GM18867 (cell line): ENCODE data around the gene CAMK2A.
"Not testable (repeated sequence)": the region's sequence is repeated elsewhere in the genome, so short reads cannot be mapped to it uniquely, and the experiment has no call there.

Source experiments
- ATAC-seq: cut with Tn5 transposase; IDR thresholded peaks from one replicate; pipeline ENCODE4 v1.9.1; 2021; ENCODE audit warnings: mild to moderate bottlenecking, moderate library complexity; ENCODE audit not compliant: unreplicated experiment

The CAMK2A gene

GRCh38 chr5:150255659-150256409 lies 33.7 kb downstream of the CAMK2A start:
- no peak for ATAC-seq

- ATAC-seq, result no peak
Observed at GRCh38 chr5:150254774-150255173, 34.8 kb downstream of the CAMK2A start.

- no peak for ATAC-seq
Observed at GRCh38 chr5:150254363-150254762, 35.2 kb downstream of the CAMK2A start.

GRCh38 chr5:150253416-150254208 lies 36.0 kb downstream of the CAMK2A start:
- ATAC-seq, result no peak

- no peak for ATAC-seq
Observed at GRCh38 chr5:150252489-150252888, 37.1 kb downstream of the CAMK2A start.

GRCh38 chr5:150251504-150251903 lies 38.1 kb downstream of the CAMK2A start:
- no peak for ATAC-seq

- no peak for ATAC-seq
Observed at GRCh38 chr5:150249744-150250143, 39.8 kb downstream of the CAMK2A start.

GRCh38 chr5:150248946-150249345 lies 40.6 kb downstream of the CAMK2A start:
- no peak for ATAC-seq

- not testable (repeated sequence) for ATAC-seq
Observed at GRCh38 chr5:150248493-150248892, 41.1 kb downstream of the CAMK2A start.

- ATAC-seq, result no peak
Observed at GRCh38 chr5:150247726-150248125, 41.8 kb downstream of the CAMK2A start.

- no peak for ATAC-seq
Observed at GRCh38 chr5:150246835-150247234, 42.7 kb downstream of the CAMK2A start.

GRCh38 chr5:150246429-150246828 lies 43.1 kb downstream of the CAMK2A start:
- no peak for ATAC-seq

GRCh38 chr5:150245808-150246207 lies 43.8 kb downstream of the CAMK2A start:
- no peak for ATAC-seq

- ATAC-seq, result no peak
Observed at GRCh38 chr5:150245111-150245789, 44.3 kb downstream of the CAMK2A start.

- ATAC-seq, result no peak
Observed at GRCh38 chr5:150244209-150244608, 45.4 kb downstream of the CAMK2A start.

- no peak for ATAC-seq
Observed at GRCh38 chr5:150243590-150243989, 46.0 kb downstream of the CAMK2A start.

GRCh38 chr5:150242251-150242894 lies 47.2 kb downstream of the CAMK2A start:
- no peak for ATAC-seq

GRCh38 chr5:150241298-150242160 lies 48.0 kb downstream of the CAMK2A start:
- ATAC-seq, result no peak

- ATAC-seq, result no peak
Observed at GRCh38 chr5:150239794-150240122, 49.8 kb downstream of the CAMK2A start.

- no peak for ATAC-seq
Observed at GRCh38 chr5:150239099-150239793, 50.3 kb downstream of the CAMK2A start.
